Osteocyte (in vitro differentiated cells): Measurements from ENCODE around the gene BCAS4. TPM values are rescaled to one million over a fixed set of nuclear protein-coding genes. Genes with fewer than 3 reads are reported as not detected.

ENCODE experiments used
- DNase-seq: peaks from one replicate; pipeline ENCODE4 v3.0.0; 2021; ENCODE audit warnings: mixed read lengths; ENCODE audit not compliant: unreplicated experiment; ENCODE audit errors: extremely low spot score
- H3K27ac Mint-ChIP-seq: one replicate; pipeline ENCODE4 v1.8.0; 2021; ENCODE audit warnings: mild to moderate bottlenecking, mixed read lengths; ENCODE audit not compliant: unreplicated experiment
- H3K27me3 Mint-ChIP-seq: one replicate; pipeline ENCODE4 v1.8.0; 2021; ENCODE audit warnings: mixed read lengths; ENCODE audit not compliant: unreplicated experiment
- H3K36me3 Mint-ChIP-seq: one replicate; pipeline ENCODE4 v1.8.0; 2021; ENCODE audit warnings: mixed read lengths; ENCODE audit not compliant: unreplicated experiment
- H3K4me1 Mint-ChIP-seq: one replicate; pipeline ENCODE4 v1.8.0; 2021; ENCODE audit warnings: mixed read lengths; ENCODE audit not compliant: unreplicated experiment
- H3K4me3 Mint-ChIP-seq: one replicate; pipeline ENCODE4 v1.8.0; 2021; ENCODE audit warnings: mild to moderate bottlenecking, moderate library complexity, mixed read lengths; ENCODE audit not compliant: unreplicated experiment
- H3K9me3 Mint-ChIP-seq: one replicate; pipeline ENCODE4 v1.8.0; 2021; ENCODE audit warnings: mixed read lengths; ENCODE audit not compliant: unreplicated experiment
- total RNA-seq: library from RNA; stranded (reverse); gene quantifications from 2 replicates; pipeline ENCODE4 v1.2.1, GENCODE V29; 2021
- TF ChIP-seq, protein P1 (sequence below): fragments of 200-600 bp; sonication (generic); IDR thresholded peaks from 2 replicates; pipeline ENCODE4 v1.5.0; 2021; ENCODE audit warnings: antibody characterized with exemption, mild to moderate bottlenecking, moderate library complexity

BCAS4 gene
- total RNA-seq, 1 donor from 2014 or later: 4.2 TPM

DNA sequence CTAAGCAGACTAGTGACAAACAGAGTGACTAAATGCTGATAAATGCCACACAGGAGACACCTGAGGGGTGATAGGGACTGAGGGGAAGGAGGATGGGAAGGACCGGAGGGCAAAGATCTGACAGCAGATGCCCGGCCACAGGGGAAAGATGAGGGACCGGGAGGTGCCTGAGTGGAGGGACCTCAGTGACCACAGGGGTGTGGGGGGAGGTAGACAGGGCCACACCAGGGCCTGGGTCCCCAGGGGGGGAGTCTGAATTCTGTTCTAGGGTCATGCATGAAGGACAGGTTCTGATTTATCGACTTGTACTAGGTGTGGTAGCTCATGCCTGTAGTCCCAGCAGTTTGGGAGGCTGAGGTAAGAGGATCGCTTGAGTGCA, 6.9 kb downstream of the BCAS4 start:
- Mint-ChIP-seq H3K27ac (no peak overlapping the region), H3K27me3 (no peaks in the 10 kb centered on the region)

DNA sequence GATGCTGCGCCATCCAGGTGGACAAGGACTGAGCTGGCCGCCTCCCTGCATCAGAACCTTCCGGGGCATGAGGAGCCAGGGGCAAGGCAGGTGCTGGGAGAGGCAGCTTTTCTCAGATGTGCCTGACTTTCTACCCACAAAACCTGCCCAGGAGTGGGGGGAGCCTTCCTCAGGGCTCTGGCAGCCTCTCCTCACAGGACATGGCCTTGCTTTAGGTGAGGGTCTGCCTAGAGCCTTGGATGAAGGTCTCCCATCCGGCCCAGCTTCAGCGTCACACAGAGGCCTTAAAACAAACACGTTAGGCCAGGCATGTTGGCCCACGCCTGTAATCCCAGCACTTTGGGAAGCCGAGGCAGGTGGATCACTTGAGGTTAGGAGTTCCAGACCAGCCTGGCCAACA, 7.4 kb downstream of the BCAS4 start:
- Mint-ChIP-seq H3K4me3 (no peak overlapping the region), H3K27me3 (no peaks in the 10 kb centered on the region), H3K27ac (no peak overlapping the region), H3K9me3 (no peaks in the 10 kb centered on the region), H3K4me1 (no peaks in the 10 kb centered on the region), H3K36me3 (no peaks in the 10 kb centered on the region)
- TF ChIP-seq, protein P1, sequence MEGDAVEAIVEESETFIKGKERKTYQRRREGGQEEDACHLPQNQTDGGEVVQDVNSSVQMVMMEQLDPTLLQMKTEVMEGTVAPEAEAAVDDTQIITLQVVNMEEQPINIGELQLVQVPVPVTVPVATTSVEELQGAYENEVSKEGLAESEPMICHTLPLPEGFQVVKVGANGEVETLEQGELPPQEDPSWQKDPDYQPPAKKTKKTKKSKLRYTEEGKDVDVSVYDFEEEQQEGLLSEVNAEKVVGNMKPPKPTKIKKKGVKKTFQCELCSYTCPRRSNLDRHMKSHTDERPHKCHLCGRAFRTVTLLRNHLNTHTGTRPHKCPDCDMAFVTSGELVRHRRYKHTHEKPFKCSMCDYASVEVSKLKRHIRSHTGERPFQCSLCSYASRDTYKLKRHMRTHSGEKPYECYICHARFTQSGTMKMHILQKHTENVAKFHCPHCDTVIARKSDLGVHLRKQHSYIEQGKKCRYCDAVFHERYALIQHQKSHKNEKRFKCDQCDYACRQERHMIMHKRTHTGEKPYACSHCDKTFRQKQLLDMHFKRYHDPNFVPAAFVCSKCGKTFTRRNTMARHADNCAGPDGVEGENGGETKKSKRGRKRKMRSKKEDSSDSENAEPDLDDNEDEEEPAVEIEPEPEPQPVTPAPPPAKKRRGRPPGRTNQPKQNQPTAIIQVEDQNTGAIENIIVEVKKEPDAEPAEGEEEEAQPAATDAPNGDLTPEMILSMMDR: no peak
- no peak for DNase-seq

More for the DNA sequence above, 6.9 kb downstream of the BCAS4 start:
- TF ChIP-seq, protein P1: no peak
- no peak overlapping the region for H3K4me3 Mint-ChIP-seq
- no peaks in the 10 kb centered on the region for H3K9me3 Mint-ChIP-seq
- DNase-seq: no peak
- H3K36me3 Mint-ChIP-seq: no peaks in the 10 kb centered on the region
- no peaks in the 10 kb centered on the region for H3K4me1 Mint-ChIP-seq

DNA sequence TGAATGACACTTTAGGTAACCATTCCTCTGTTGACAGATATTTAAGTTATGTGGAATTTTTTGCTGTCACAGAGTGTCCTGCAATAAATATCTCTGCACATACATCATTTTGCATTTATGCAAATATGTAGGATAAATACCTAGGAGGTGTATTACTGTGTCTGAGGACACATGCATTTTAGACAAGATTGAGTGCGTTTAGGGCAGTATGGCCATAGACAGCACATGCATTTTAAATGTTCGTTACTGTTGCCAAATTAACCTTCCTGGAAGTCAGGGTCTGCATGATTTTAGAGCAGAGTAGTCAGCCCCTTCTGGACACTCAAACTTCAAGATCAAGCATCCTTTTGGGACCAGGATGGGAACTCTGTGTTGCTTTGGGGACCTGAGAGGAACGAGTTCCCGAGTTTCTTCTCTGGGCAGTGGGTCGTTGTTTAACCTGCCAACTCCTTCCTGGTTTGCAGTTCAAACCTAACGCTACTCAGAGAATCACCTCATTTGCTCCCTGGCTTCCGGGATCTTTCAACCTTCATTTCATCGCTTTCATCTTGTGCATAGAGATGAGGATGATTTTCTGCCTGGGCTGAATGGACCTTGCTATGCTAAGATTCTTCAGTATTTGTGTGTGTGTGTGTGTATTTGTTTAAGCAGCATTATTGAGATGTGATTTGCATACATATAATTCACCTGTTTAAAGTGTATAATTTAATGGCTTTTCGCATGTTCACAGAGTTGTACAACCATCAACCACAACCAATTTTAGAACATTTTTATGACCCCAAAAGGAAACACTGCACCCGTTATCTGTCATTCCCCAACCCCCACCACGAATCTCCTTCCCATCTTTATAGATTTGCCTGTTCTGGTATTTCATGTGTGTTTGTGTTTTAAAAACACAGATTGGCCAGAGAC, 9.8 kb downstream of the BCAS4 start:
- TF ChIP-seq, protein P1: no peak

DNA sequence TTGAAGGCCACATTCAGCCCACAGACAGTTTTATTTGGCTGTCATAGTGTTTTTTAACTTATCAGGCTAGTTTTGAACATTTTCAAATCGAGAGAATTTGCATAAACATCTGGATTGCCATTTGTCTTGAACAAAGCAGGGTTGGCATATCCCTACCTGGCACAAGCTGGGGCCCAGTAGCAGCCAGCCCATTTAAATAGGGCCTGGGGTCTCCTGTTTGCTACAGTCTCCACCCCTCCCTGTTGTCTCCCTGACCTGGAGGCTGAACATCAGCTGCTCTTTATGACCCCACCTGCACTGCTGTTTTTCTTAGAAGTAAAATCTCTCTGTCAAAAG, 10.5 kb downstream of the BCAS4 start:
- Mint-ChIP-seq H3K9me3 (no peaks in the 10 kb centered on the region), H3K27ac (no peak overlapping the region), H3K4me3 (no peak overlapping the region), H3K4me1 (no peaks in the 10 kb centered on the region), H3K36me3 (no peaks in the 10 kb centered on the region), H3K27me3 (no peaks in the 10 kb centered on the region)
- no peak for DNase-seq
- TF ChIP-seq, protein P1: no peak

More for the DNA sequence above, 9.8 kb downstream of the BCAS4 start:
- H3K27me3 Mint-ChIP-seq: no peaks in the 10 kb centered on the region
- DNase-seq: no peak
- H3K9me3 Mint-ChIP-seq: no peaks in the 10 kb centered on the region
- no peak overlapping the region for H3K4me3 Mint-ChIP-seq
- no peaks in the 10 kb centered on the region for H3K4me1 Mint-ChIP-seq
- no peak overlapping the region for H3K27ac Mint-ChIP-seq
- no peaks in the 10 kb centered on the region for H3K36me3 Mint-ChIP-seq

DNA sequence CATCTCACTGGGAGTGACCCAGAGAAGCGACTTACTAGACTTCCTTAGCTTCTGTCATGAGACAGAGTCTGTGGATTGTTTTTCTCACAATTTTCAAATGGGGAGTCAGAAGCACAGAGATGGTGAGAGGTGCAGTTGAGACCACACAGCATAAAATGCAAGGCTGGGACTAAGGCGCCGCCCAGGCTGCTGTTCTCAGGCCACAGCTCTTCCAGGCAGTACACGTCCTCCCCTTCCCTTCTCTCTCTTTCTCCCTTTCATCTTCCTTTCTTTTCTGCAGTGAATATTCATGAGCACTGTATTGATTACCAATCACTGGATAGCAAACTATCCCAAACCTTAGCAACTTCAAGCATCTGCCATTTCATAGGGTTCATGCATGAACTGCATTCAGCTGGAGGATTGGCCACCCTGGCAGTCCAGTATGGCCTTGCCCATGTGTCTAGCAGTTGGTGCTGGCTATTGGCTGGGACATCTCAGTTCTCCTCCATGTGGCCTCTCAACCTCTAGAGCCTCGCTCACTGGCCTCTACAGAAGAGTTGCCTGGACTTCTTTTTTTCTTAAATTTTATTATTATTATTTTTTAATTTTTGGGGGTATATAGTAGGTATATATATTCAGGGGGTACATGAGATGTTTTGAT, 11.4 kb downstream of the BCAS4 start:
- DNase-seq: no peak
- Mint-ChIP-seq H3K36me3 (no peaks in the 10 kb centered on the region), H3K27me3 (no peaks in the 10 kb centered on the region), H3K27ac (no peak overlapping the region), H3K4me1 (no peaks in the 10 kb centered on the region), H3K4me3 (no peak overlapping the region), H3K9me3 (no peaks in the 10 kb centered on the region)
- TF ChIP-seq, protein P1: no peak
